DMS114 treated with DMSO at 0.1 percent for 48 hours (cell line): Measurements from ENCODE around the gene TSR1.

Experiments used
- DNase-seq: peaks from one replicate; lab custom pipeline; 2025; ENCODE audit not compliant: unreplicated experiment; lab: John Stamatoyannopoulos, UW

Gene TSR1

GRCh38 chr17:2369551-2370210, 33.4 kb upstream of the TSR1 start:
- no peak for DNase-seq

GRCh38 chr17:2369039-2369438, 32.8 kb upstream of the TSR1 start:
- no peak for DNase-seq

- no peak for DNase-seq
Measured at GRCh38 chr17:2368359-2368758, 32.1 kb upstream of the TSR1 start.

GRCh38 chr17:2366747-2367494, 30.7 kb upstream of the TSR1 start:
- DNase-seq = no peak

- DNase-seq = no peak
Measured at GRCh38 chr17:2365132-2365531, 28.9 kb upstream of the TSR1 start.

GRCh38 chr17:2364763-2365116, 28.5 kb upstream of the TSR1 start:
- DNase-seq = no peak

GRCh38 chr17:2363851-2364762, 27.9 kb upstream of the TSR1 start:
- no peak for DNase-seq

- no peak for DNase-seq
Measured at GRCh38 chr17:2363318-2363717, 27.1 kb upstream of the TSR1 start.

- no peak for DNase-seq
Measured at GRCh38 chr17:2362881-2363280, 26.6 kb upstream of the TSR1 start.

GRCh38 chr17:2362416-2362815, 26.2 kb upstream of the TSR1 start:
- no peak for DNase-seq

- DNase-seq = no peak
Measured at GRCh38 chr17:2362016-2362415, 25.8 kb upstream of the TSR1 start.

GRCh38 chr17:2361010-2361760, 24.9 kb upstream of the TSR1 start:
- no peak for DNase-seq

- DNase-seq = no peak
Measured at GRCh38 chr17:2357931-2358434, 21.7 kb upstream of the TSR1 start.

- DNase-seq = no peak
Measured at GRCh38 chr17:2357237-2357636, 21.0 kb upstream of the TSR1 start.

- no peak for DNase-seq
Measured at GRCh38 chr17:2354311-2354710, 18.1 kb upstream of the TSR1 start.

- DNase-seq = no peak
Measured at GRCh38 chr17:2351269-2351668, 15.0 kb upstream of the TSR1 start.

- no peak for DNase-seq
Measured at GRCh38 chr17:2347805-2348685, 11.8 kb upstream of the TSR1 start.

- DNase-seq = no peak
Measured at GRCh38 chr17:2346475-2346874, 10.2 kb upstream of the TSR1 start.

GRCh38 chr17:2344528-2344927, 8.3 kb upstream of the TSR1 start:
- no peak for DNase-seq

GRCh38 chr17:2343421-2343820, 7.2 kb upstream of the TSR1 start:
- no peak for DNase-seq
